SU-DHL-6 (cell line): ENCODE data around the gene FCGR3B.
"Not testable (repeated sequence)": the region's sequence is repeated elsewhere in the genome, so short reads cannot be mapped to it uniquely, and the experiment has no call there.

Experiments
- H2AFZ ChIP-seq: fragments of 200-600 bp; sonication (generic); 2 replicates; pipeline ENCODE4 v1.6.1; 2014; ENCODE audit warnings: low read depth, mild to moderate bottlenecking, moderate library complexity, mixed read lengths, antibody characterized with exemption, low read length; ENCODE audit not compliant: severe bottlenecking
- H3F3A ChIP-seq: fragments of 200-600 bp; shearing (Covaris generic); 2 replicates; pipeline ENCODE4 v1.6.0; 2016; ENCODE audit warnings: antibody characterized with exemption, mild to moderate bottlenecking; ENCODE audit not compliant: insufficient read depth
- H3K27ac ChIP-seq: fragments of 200-600 bp; sonication (generic); 2 replicates; pipeline ENCODE4 v1.5.1; 2016; ENCODE audit warnings: low read depth, mild to moderate bottlenecking, low read length, moderate library complexity, mixed read lengths
- H3K27me3 ChIP-seq: fragments of 200-600 bp; sonication (generic), shearing (Covaris generic); 2 replicates; pipeline ENCODE4 v1.6.0; 2014; ENCODE audit warnings: mild to moderate bottlenecking, low read length
- H3K36me3 ChIP-seq: fragments of 200-600 bp; sonication (generic); 2 replicates; pipeline ENCODE4 v1.6.1; 2014; ENCODE audit warnings: mild to moderate bottlenecking, low read length, mixed read lengths
- H3K4me2 ChIP-seq: fragments of 300-600, 200-600 bp; shearing (Covaris generic), sonication (generic); 2 replicates; pipeline ENCODE4 v1.6.0; 2014; ENCODE audit warnings: low read length, low read depth, mild to moderate bottlenecking; ENCODE audit not compliant: poor library complexity, severe bottlenecking
- H3K4me3 ChIP-seq: fragments of 200-600 bp; sonication (generic); 2 replicates; pipeline ENCODE4 v1.5.1; 2014; ENCODE audit warnings: antibody characterized with exemption, low read length, mild to moderate bottlenecking, mixed read lengths; ENCODE audit not compliant: insufficient read depth, poor library complexity, severe bottlenecking
- H3K79me2 ChIP-seq: fragments of 200-600 bp; sonication (generic); 2 replicates; pipeline ENCODE4 v1.6.1; 2014; ENCODE audit warnings: mild to moderate bottlenecking, low read length, moderate library complexity; ENCODE audit not compliant: insufficient read depth
- H3K9ac ChIP-seq: fragments of 200-600 bp; sonication (generic); 2 replicates; pipeline ENCODE4 v1.7.0; 2014; ENCODE audit warnings: mild to moderate bottlenecking, low read length
- H3K9me2 ChIP-seq: fragments of 200-600 bp; sonication (generic); replicated peaks from 2 replicates; pipeline ENCODE4 v1.6.1; 2014; ENCODE audit warnings: low read length; ENCODE audit not compliant: insufficient read depth
- H3K9me3 ChIP-seq: fragments of 200-600 bp; sonication (generic); 2 replicates; pipeline ENCODE4 v1.6.1; 2014; ENCODE audit warnings: low read length, mixed read lengths; ENCODE audit not compliant: insufficient read depth
- H4K20me1 ChIP-seq: fragments of 200-600 bp; sonication (generic); 2 replicates; pipeline ENCODE4 v1.6.1; 2014; ENCODE audit warnings: low read depth, mild to moderate bottlenecking, antibody characterized with exemption, low read length, moderate library complexity, mixed read lengths

The FCGR3B gene

GRCh38 chr1:161662684-161663339, 31.8 kb upstream of the FCGR3B start, which contains the start of gene FCGR2B:
Gene FCGR2B, plus strand, starts transcription at chr1:161663143. Its CDS starts 99 bp downstream, at chr1:161663242.
- H3K4me3 ChIP-seq, H3K27ac ChIP-seq, H4K20me1 ChIP-seq, H3K9me2 ChIP-seq, H3K27me3 ChIP-seq, H3K9ac ChIP-seq, H3F3A ChIP-seq, H3K9me3 ChIP-seq, H3K79me2 ChIP-seq, H2AFZ ChIP-seq, H3K36me3 ChIP-seq, H3K4me2 ChIP-seq: not testable (repeated sequence)

- not testable (repeated sequence) for H3K4me2 ChIP-seq, H4K20me1 ChIP-seq
Measured at GRCh38 chr1:161661660-161662311, 30.8 kb upstream of the FCGR3B start.

GRCh38 chr1:161658524-161658923, 27.5 kb upstream of the FCGR3B start:
- not testable (repeated sequence) for H3K79me2 ChIP-seq, H2AFZ ChIP-seq, H3K9me3 ChIP-seq, H3K36me3 ChIP-seq, H3K9ac ChIP-seq, H3K9me2 ChIP-seq, H4K20me1 ChIP-seq, H3K4me2 ChIP-seq, H3F3A ChIP-seq, H3K27me3 ChIP-seq, H3K27ac ChIP-seq, H3K4me3 ChIP-seq

More at GRCh38 chr1:161661660-161662311, 30.8 kb upstream of the FCGR3B start:
- H3K36me3 ChIP-seq, H3K9me2 ChIP-seq, H3K27ac ChIP-seq, H3K79me2 ChIP-seq, H3K9me3 ChIP-seq, H3K27me3 ChIP-seq, H3F3A ChIP-seq, H2AFZ ChIP-seq, H3K4me3 ChIP-seq, H3K9ac ChIP-seq: not testable (repeated sequence)

GRCh38 chr1:161653971-161654370, 23.0 kb upstream of the FCGR3B start:
- H3K4me2 ChIP-seq, H3K9ac ChIP-seq, H3K4me3 ChIP-seq, H2AFZ ChIP-seq, H3K79me2 ChIP-seq, H3K36me3 ChIP-seq, H3K9me3 ChIP-seq, H3K27me3 ChIP-seq, H3K27ac ChIP-seq, H3K9me2 ChIP-seq, H4K20me1 ChIP-seq, H3F3A ChIP-seq: not testable (repeated sequence)

- not testable (repeated sequence) for H3F3A ChIP-seq, H3K4me2 ChIP-seq, H3K79me2 ChIP-seq, H2AFZ ChIP-seq, H3K27me3 ChIP-seq, H4K20me1 ChIP-seq, H3K9ac ChIP-seq, H3K4me3 ChIP-seq, H3K27ac ChIP-seq, H3K9me2 ChIP-seq, H3K9me3 ChIP-seq, H3K36me3 ChIP-seq
Measured at GRCh38 chr1:161653541-161653940, 22.6 kb upstream of the FCGR3B start.
